ENCODE data around the gene MAPRE3.

Gene MAPRE3

DNA sequence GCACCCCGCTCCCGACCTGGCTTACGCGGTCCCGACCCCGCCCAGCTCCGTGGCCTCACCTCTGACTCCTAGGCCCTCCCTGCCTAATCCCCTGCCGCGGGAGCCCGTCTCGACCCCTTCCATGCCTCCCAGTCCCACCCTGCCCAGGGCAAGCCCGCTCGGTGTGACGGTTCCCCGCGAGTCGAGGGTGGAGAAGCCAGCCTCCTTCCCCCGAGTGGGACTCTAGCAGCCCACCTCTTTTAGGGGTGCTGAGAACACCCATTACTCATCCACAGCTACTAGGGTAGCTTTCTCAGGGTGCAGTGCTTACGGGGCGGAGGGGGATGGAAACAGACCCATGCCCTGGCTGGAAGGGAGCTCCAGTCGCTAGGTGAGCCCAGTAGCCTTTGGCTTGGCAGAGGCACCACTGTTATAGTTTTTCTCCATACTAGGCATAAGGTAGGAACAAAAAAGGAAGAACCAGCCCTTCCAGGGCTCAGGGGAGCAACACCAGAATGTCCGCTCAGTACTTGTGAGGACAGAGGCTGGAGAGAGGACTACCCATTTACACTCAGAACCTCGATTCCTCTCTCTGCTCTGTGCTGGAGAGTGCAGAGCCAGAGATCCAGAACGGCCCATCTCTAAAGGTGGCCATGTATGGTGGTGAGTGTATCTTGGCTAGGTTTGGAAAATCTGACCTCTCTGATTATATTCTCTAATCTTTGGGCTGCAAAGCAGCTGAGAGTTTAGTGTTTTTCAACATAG, 81.6 kb downstream of the MAPRE3 start:
- H3K4me3 ChIP-seq (ENCODE audit: low read length) = peak overlapping the region; percentile 87
- DNase-seq (ENCODE audit: low read depth, low spot score) = no peak

DNA sequence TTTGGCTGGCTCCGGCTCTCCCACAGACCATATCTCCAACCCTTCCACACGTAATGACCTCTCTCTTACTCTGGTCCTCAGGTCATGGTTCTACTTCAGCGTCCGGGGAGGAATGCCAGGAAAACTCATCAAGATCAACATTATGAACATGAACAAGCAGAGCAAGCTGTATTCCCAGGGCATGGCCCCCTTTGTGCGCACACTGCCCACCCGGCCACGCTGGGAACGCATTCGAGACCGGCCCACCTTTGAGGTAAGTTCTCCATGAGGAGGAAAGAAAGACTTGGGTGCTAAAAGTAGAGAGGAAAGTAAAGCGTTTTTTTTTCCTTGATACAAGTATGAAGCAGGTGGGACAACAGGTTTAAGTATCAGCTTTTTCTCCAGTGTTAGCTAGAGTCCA, 82.9 kb downstream of the MAPRE3 start:
- no peak overlapping the region for H3K4me3 ChIP-seq (ENCODE audit: low read length)
- DNase-seq (ENCODE audit: low read depth, low spot score) = no peak

DNA sequence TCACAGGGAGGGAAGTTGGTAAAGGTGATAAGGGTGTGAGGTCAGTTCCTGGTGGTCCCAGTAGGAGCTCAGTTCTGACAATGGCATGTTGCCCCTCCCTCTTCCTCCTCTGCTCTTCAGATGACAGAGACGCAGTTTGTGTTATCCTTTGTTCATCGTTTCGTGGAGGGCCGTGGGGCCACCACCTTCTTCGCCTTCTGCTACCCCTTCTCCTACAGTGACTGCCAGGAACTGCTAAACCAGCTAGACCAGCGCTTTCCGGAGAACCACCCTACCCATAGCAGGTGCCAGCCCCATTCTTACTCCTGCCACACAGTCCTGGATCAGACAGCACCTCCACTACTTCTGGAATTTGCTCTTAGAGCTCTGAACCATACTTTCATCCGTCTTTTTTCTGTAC, 83.3 kb downstream of the MAPRE3 start:
- no peak overlapping the region for H3K4me3 ChIP-seq (ENCODE audit: low read length)
- no peak for DNase-seq (ENCODE audit: low read depth, low spot score)

DNA sequence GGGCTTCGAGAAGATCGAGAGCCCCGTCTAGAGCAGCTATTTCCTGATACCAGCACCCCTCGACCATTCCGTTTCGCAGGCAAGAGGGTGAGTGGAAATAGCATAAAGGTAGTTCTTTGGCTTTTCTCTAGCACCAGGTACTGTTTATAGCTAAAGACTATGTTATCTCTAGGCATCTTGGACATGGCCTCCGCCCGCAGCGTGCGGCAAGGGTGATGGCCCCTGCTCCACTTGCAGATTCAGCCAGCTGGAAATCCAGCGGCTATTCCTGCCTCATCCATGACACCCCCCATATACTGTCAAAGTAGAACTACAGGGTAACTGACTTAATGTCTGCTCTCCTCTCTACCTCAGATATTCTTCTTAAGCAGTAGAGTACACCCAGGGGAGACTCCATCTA, 84.3 kb downstream of the MAPRE3 start:
- no peak overlapping the region for H3K4me3 ChIP-seq (ENCODE audit: low read length)
- no peak for DNase-seq (ENCODE audit: low read depth, low spot score)

- no peak for DNase-seq (ENCODE audit: low read depth, low spot score)
Measured at GRCh38 chr2:27057184-27057583, 86.7 kb downstream of the MAPRE3 start.

DNA sequence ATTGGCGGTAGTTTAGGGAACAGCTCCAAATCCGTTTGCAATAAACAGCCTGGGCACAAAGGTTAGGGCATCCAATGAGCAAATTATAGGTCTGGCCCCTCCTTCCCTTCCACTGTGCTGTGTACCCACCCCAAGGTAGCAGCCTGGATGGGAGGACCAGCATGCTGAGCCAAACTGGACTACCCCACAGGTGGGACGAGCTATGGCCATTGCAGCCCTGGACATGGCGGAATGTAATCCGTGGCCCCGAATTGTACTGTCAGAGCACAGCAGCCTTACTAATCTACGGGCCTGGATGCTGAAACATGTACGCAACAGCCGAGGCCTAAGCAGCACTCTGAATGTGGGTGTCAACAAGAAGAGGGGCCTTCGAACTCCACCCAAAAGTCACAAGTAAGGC, 87.8 kb downstream of the MAPRE3 start:
- no peak for DNase-seq (ENCODE audit: low read depth, low spot score)
- no peak overlapping the region for H3K4me3 ChIP-seq (ENCODE audit: low read length)

More at GRCh38 chr2:27057184-27057583, 86.7 kb downstream of the MAPRE3 start:
- H3K4me3 ChIP-seq (ENCODE audit: low read length) = no peak overlapping the region

GRCh38 chr2:27059141-27059820, 88.8 kb downstream of the MAPRE3 start:
- no peak for DNase-seq (ENCODE audit: low read depth, low spot score)
- H3K4me3 ChIP-seq (ENCODE audit: low read length) = no peak overlapping the region

DNA sequence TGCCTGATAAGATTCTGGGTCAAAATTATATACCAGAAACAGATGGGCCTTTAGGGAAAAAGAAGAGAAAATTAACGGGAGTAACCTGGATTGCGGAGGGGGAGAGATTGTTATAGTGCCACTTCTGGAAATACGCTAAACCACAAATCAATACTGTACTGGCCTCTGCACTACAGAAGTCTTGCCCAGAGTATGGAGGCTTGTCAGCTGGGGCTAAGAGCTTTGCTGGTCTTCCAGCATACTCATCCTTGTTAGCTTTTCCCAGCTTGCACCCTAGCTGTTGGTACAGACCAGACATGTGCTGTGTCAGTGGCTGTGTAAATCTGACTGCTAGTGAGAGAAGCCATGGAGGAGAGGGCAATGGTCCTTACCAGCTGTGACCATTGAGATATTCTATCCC, 89.9 kb downstream of the MAPRE3 start:
- DNase-seq (ENCODE audit: low read depth, low spot score) = no peak
- H3K4me3 ChIP-seq (ENCODE audit: low read length) = no peak overlapping the region

DNA sequence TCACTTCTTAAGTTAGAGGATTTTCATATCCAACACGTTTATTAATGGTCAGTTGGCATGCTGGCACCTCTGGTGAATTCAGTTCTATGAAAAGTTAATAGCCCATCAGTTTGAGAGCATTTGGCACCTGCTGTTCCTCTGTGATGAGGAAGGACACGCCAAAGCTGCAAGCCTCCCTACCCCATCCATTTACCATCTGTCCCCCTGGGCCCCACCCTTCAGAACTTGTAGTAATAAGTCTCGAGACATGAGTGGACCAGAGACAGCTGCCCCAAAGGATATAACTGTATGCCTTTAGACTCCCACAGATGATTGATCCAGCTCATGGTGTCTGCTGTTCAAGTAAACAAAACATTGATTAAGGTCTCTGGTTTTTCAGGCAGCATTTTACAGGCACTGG, 94.7 kb downstream of the MAPRE3 start:
- H3K4me3 ChIP-seq (ENCODE audit: low read length) = no peak overlapping the region
- no peak for DNase-seq (ENCODE audit: low read depth, low spot score)

DNA sequence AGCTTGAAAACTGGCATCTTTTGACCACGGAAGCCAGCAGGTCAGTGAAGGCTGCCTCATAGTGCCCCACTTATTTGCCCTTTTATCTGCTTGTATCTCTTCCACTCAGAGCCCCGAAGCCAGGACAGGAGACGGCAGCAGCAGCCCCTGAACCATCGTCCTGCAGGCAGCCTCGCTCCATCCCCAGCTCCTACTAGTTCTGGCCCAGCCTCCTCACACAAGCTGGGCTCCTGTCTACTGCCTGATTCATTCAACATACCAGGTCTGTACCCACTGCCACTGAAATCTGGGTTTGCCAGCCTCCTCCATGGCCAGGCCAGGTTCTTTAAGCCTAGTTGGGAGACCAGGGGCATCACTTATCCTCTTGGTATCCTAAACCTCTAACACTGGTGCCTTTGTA, 96.9 kb downstream of the MAPRE3 start:
- no peak for DNase-seq (ENCODE audit: low read depth, low spot score)
- H3K4me3 ChIP-seq (ENCODE audit: low read length) = no peak overlapping the region

GRCh38 chr2:27069436-27069835, 99.0 kb downstream of the MAPRE3 start:
- H3K4me3 ChIP-seq (ENCODE audit: low read length) = no peak overlapping the region
- no peak for DNase-seq (ENCODE audit: low read depth, low spot score)

GRCh38 chr2:27069961-27070618, 99.7 kb downstream of the MAPRE3 start:
- peak overlapping the region; percentile 97 for H3K4me3 ChIP-seq (ENCODE audit: low read length)
- DNase-seq (ENCODE audit: low read depth, low spot score) = no peak

DNA sequence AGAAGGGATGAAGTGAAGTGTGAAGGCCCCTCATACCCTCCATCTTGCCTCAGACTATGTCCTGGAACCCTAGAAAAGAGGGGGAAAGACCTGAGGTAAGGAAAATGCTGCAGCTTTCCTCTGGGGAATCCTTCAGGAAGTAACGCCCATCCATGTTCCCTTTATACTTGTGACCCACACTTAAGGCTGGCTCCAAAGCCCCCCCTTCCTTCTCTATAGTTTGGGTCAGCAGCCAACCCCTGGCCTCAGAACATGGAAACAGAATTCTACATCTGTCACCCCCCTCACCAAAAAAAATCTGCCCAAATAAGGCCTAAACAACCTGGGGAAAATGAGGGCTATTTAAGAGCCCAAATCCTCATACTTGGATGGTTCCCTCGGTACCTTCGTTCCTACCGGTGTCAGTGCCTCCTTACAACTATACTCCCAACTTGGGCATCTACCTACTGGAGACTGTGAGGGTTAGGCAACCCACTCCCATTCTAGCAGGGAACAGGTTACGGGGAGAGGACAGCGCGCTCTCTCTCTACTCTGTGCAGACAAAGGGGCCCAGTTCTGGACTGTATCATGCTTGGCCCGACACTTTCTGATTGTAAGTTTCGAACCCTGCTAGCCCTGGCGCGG, 100.3 kb downstream of the MAPRE3 start:
- peak overlapping the region; percentile 97 for H3K4me3 ChIP-seq (ENCODE audit: low read length)
- DNase-seq (ENCODE audit: low read depth, low spot score) = no peak

DNA sequence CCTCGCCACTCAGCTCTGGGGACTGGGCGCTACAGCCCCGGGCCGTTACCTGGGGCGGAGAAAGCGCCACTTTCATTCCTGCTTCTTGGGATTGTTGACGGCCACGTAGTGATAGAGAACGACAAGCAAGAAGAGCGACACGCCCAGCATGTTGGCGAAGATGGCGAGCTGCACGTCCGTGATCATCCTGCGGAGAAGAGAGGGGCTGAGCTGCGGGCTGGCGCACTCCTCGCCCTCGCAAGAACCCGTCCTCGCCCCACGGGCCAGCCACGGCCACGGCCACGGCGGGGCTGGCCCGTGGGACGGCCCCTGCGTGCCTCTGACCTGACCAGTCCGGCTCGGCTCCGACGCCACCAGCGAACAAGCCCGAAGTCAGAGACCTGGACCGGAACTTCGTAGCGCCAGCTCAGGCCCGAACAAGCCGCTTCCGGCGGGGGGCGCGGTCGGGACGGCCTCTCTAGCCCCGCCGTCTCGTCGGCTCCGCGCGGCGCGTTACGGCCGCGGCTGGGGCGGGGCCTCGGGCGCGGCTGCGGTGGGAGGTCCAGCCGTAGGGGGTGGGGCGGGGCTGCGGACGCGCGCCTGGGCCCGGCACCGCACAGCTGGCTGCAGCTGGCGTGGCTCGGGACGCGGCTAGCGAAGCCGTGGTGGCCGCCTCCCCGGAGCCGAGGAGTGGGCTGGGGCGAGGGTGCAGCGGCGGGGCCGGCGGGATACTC, 101.0 kb downstream of the MAPRE3 start, which contains the start of gene OST4:
Gene OST4 (minus strand): TSS at position 378 of the 713 bp plus-strand sequence.
- peak; percentile 71 for DNase-seq (ENCODE audit: low read depth, low spot score)
- peak within 1 kb of the TSS; percentile 97 for H3K4me3 ChIP-seq (ENCODE audit: low read length)

DNA sequence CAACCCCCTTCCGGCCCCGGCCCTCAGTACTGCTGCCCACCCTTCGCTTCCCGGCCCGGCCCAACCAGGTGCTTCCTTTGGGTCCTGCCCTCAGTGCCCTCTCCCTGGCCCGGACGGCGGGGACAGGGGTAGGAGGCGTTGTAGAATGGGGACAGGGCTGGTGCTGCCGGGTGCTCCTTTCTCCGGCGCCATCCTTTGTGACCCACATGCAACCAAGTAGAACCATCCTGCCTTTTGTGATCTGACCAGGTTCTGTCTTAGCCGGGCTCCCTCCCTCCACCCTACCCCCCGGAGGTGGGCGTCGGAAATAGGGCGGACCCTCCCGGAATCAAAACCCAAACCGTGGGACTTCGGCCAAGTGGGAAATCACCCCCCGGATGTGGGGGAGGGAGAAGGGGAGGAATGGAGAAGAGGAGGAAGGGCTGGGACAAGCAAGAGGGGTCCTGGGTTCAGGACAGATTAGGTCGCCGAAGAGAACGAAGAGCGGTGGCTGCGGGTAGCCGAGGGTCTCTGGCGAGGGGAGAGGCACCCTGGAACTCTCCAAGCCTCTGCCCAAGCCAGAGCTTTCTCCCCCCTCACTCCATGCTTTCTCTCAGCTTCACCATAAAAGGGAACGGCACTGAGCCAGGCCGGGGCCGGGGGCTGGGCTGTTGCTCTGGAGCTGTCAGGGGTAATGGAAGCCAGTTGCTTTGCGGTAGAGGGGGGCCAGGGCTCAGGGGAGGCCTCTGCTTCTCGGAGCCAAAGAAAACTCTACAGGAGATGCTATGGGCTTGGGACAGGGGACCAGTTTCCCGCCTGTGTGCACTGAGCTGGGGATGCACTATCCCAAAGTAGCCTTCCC, 101.8 kb downstream of the MAPRE3 start:
- DNase-seq (ENCODE audit: low read depth, low spot score) = no peak
- peak overlapping the region; percentile 97 for H3K4me3 ChIP-seq (ENCODE audit: low read length)

DNA sequence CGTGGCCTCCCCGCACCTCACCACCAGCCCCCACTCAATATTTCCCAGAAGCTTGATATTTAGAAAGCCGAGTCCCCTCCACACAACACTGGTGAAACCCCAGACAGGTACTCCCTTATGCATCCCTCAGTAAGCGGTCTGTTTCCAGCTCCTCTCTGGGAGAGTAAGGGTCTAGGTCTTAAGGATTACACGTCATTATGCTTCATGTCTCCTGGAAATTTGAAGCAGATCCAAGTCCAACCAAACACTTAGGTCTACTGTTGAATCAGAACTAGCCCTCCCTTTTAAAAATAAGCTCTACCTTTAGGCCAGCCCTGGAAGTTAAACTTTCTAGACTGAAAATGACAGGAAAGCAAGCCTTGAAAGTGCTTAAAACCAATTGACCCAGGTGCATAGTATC, 102.5 kb downstream of the MAPRE3 start:
- no peak overlapping the region for H3K4me3 ChIP-seq (ENCODE audit: low read length)
- DNase-seq (ENCODE audit: low read depth, low spot score) = no peak

- no peak for DNase-seq (ENCODE audit: low read depth, low spot score)
- H3K4me3 ChIP-seq (ENCODE audit: low read length) = no peak overlapping the region
Measured at GRCh38 chr2:27073782-27074181, 103.3 kb downstream of the MAPRE3 start.
